ENCODE data around the gene HS3ST4. TPM values are rescaled to one million over a fixed set of nuclear protein-coding genes. Genes with fewer than 3 reads are reported as not detected.

The HS3ST4 gene
- polyA plus RNA-seq, 1 donor from 2014 or later, result 13.0 TPM

- H3K79me2 ChIP-seq (replicated peaks; ENCODE audit: insufficient read depth, low read length), result no peaks in the 10 kb centered on the region
- H3K9ac ChIP-seq (ENCODE audit: low read length), result no peak overlapping the region
- no peak overlapping the region for H2AFZ ChIP-seq (ENCODE audit: low read depth, low read length)
- H3K4me3 ChIP-seq (ENCODE audit: low read length), result no peak overlapping the region
- H3F3A ChIP-seq (ENCODE audit: insufficient read depth, low read length, poor library complexity, severe bottlenecking), result no peaks in the 10 kb centered on the region
- no peak overlapping the region for H3K27ac ChIP-seq (ENCODE audit: low read length)
- no peaks in the 10 kb centered on the region for H3K27me3 ChIP-seq (ENCODE audit: insufficient read depth, low read depth, low read length)
- H3K4me2 ChIP-seq (ENCODE audit: low read length), result no peak overlapping the region
- H4K20me1 ChIP-seq (ENCODE audit: insufficient read depth), result no peaks in the 10 kb centered on the region
- TF ChIP-seq, protein P1, sequence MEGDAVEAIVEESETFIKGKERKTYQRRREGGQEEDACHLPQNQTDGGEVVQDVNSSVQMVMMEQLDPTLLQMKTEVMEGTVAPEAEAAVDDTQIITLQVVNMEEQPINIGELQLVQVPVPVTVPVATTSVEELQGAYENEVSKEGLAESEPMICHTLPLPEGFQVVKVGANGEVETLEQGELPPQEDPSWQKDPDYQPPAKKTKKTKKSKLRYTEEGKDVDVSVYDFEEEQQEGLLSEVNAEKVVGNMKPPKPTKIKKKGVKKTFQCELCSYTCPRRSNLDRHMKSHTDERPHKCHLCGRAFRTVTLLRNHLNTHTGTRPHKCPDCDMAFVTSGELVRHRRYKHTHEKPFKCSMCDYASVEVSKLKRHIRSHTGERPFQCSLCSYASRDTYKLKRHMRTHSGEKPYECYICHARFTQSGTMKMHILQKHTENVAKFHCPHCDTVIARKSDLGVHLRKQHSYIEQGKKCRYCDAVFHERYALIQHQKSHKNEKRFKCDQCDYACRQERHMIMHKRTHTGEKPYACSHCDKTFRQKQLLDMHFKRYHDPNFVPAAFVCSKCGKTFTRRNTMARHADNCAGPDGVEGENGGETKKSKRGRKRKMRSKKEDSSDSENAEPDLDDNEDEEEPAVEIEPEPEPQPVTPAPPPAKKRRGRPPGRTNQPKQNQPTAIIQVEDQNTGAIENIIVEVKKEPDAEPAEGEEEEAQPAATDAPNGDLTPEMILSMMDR (IDR thresholded peaks at IDR 0.05; ENCODE audit: poor library complexity, severe bottlenecking), result no peak
- TF ChIP-seq EP300 (conservative IDR thresholded peaks at IDR 0.05; ENCODE audit: poor library complexity, severe bottlenecking), result no peak
- TF ChIP-seq EZH2 (IDR thresholded peaks at IDR 0.05; ENCODE audit: borderline replicate concordance, insufficient read depth, low read length, poor library complexity, severe bottlenecking), result no peak
- TF ChIP-seq SMC3 (conservative IDR thresholded peaks at IDR 0.05; ENCODE audit: poor library complexity), result no peak
- no peak for TF ChIP-seq TAF1 (IDR thresholded peaks at IDR 0.05; ENCODE audit: low read depth)
- TF ChIP-seq RAD21 (conservative IDR thresholded peaks at IDR 0.05), result no peak
- TF ChIP-seq POLR2AphosphoS5 (IDR thresholded peaks at IDR 0.05), result no peak
- TF ChIP-seq, protein P2, sequence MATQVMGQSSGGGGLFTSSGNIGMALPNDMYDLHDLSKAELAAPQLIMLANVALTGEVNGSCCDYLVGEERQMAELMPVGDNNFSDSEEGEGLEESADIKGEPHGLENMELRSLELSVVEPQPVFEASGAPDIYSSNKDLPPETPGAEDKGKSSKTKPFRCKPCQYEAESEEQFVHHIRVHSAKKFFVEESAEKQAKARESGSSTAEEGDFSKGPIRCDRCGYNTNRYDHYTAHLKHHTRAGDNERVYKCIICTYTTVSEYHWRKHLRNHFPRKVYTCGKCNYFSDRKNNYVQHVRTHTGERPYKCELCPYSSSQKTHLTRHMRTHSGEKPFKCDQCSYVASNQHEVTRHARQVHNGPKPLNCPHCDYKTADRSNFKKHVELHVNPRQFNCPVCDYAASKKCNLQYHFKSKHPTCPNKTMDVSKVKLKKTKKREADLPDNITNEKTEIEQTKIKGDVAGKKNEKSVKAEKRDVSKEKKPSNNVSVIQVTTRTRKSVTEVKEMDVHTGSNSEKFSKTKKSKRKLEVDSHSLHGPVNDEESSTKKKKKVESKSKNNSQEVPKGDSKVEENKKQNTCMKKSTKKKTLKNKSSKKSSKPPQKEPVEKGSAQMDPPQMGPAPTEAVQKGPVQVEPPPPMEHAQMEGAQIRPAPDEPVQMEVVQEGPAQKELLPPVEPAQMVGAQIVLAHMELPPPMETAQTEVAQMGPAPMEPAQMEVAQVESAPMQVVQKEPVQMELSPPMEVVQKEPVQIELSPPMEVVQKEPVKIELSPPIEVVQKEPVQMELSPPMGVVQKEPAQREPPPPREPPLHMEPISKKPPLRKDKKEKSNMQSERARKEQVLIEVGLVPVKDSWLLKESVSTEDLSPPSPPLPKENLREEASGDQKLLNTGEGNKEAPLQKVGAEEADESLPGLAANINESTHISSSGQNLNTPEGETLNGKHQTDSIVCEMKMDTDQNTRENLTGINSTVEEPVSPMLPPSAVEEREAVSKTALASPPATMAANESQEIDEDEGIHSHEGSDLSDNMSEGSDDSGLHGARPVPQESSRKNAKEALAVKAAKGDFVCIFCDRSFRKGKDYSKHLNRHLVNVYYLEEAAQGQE (IDR thresholded peaks at IDR 0.05; ENCODE audit: borderline replicate concordance), result no peak
- TF ChIP-seq MXI1 (conservative IDR thresholded peaks at IDR 0.05; ENCODE audit: poor library complexity, severe bottlenecking), result no peak
- H3K9me3 ChIP-seq (ENCODE audit: low read length), result no peaks in the 10 kb centered on the region
- no peaks in the 10 kb centered on the region for H3K36me3 ChIP-seq (ENCODE audit: insufficient read depth, low read length)
- no peaks in the 10 kb centered on the region for H3K9me2 ChIP-seq (ENCODE audit: insufficient read depth, low read length)
Measured at GRCh38 chr16:25764466-25764865, 72.7 kb downstream of the HS3ST4 start.

DNA sequence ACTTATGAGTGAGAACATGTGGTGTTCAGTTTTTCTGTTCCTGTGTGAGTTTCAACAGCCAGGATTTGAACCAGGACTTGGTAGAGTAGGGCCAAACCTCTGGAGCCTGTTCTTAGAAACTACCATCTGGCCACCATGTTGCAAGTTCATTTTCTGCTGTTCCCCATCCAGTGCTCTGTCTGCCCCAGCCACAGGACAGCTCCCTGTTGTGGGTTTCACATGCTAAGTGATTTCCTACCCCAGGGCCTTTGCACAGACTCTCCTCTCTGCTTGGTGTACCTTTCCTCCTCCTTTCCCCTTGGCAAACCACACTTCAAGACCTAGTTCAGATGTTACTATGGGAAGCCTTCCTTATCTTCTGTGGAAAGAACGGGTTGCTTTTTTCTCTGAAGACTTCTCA, 79.5 kb downstream of the HS3ST4 start:
- H3K79me2 ChIP-seq (replicated peaks; ENCODE audit: insufficient read depth, low read length), result no peaks in the 10 kb centered on the region
- H3K27ac ChIP-seq (ENCODE audit: low read length), result no peak overlapping the region
- H3F3A ChIP-seq (ENCODE audit: insufficient read depth, low read length, poor library complexity, severe bottlenecking), result no peaks in the 10 kb centered on the region
- H3K9ac ChIP-seq (ENCODE audit: low read length), result no peak overlapping the region
- no peak overlapping the region for H2AFZ ChIP-seq (ENCODE audit: low read depth, low read length)
- H3K9me2 ChIP-seq (ENCODE audit: insufficient read depth, low read length), result no peaks in the 10 kb centered on the region
- TF ChIP-seq POLR2AphosphoS5 (IDR thresholded peaks at IDR 0.05), result no peak
- TF ChIP-seq EP300 (conservative IDR thresholded peaks at IDR 0.05; ENCODE audit: poor library complexity, severe bottlenecking), result no peak
- TF ChIP-seq SMC3 (conservative IDR thresholded peaks at IDR 0.05; ENCODE audit: poor library complexity), result no peak
- TF ChIP-seq, protein P2 (IDR thresholded peaks at IDR 0.05; ENCODE audit: borderline replicate concordance), result no peak
- TF ChIP-seq MXI1 (conservative IDR thresholded peaks at IDR 0.05; ENCODE audit: poor library complexity, severe bottlenecking), result no peak
- no peak for TF ChIP-seq TAF1 (IDR thresholded peaks at IDR 0.05; ENCODE audit: low read depth)
- no peak for TF ChIP-seq EZH2 (IDR thresholded peaks at IDR 0.05; ENCODE audit: borderline replicate concordance, insufficient read depth, low read length, poor library complexity, severe bottlenecking)
- TF ChIP-seq, protein P1 (IDR thresholded peaks at IDR 0.05; ENCODE audit: poor library complexity, severe bottlenecking), result no peak
- TF ChIP-seq RAD21 (conservative IDR thresholded peaks at IDR 0.05), result no peak
- H3K9me3 ChIP-seq (ENCODE audit: low read length), result no peaks in the 10 kb centered on the region
- no peak overlapping the region for H3K4me3 ChIP-seq (ENCODE audit: low read length)
- no peaks in the 10 kb centered on the region for H4K20me1 ChIP-seq (ENCODE audit: insufficient read depth)
- H3K36me3 ChIP-seq (ENCODE audit: insufficient read depth, low read length), result no peaks in the 10 kb centered on the region
- H3K27me3 ChIP-seq (ENCODE audit: insufficient read depth, low read depth, low read length), result no peaks in the 10 kb centered on the region
- no peak overlapping the region for H3K4me2 ChIP-seq (ENCODE audit: low read length)

Data from neural cell (in vitro differentiated cells).